Upper lobe of right lung (tissue), 1 donor: ENCODE measurements around the gene RHCG. TPM values are rescaled to one million over a fixed set of nuclear protein-coding genes. Genes with fewer than 3 reads are reported as not detected.

ENCODE experiments used
- ATAC-seq: fragments of 200-7000 bp; cut with Tn5 transposase; one replicate; pipeline ENCODE4 v1.9.1; 2020; ENCODE audit warnings: mild to moderate bottlenecking, moderate library complexity
- DNase-seq: peaks from one replicate; pipeline ENCODE4 v3.0.0-alpha.2; 2020
- H3K27ac ChIP-seq: fragments of 200-600 bp; one replicate; pipeline ENCODE4 v1.8.0; 2022
- H3K27me3 ChIP-seq: fragments of 200-600 bp; one replicate; pipeline ENCODE4 v1.8.0; 2022; ENCODE audit warnings: mild to moderate bottlenecking
- H3K36me3 ChIP-seq: fragments of 200-600 bp; one replicate; pipeline ENCODE4 v1.8.0; 2022
- H3K4me1 ChIP-seq: fragments of 200-600 bp; one replicate; pipeline ENCODE4 v1.8.0; 2022
- H3K4me3 ChIP-seq: fragments of 200-600 bp; one replicate; pipeline ENCODE4 v1.8.0; 2022; ENCODE audit warnings: mild to moderate bottlenecking
- H3K9me3 ChIP-seq: fragments of 200-600 bp; one replicate; pipeline ENCODE4 v1.8.0; 2022
- CTCF ChIP-seq: fragments of 200-600 bp; IDR thresholded peaks from one replicate; pipeline ENCODE4 v1.8.0; 2022; ENCODE audit warnings: antibody characterized with exemption
- intact Hi-C: fragments of 100-400 bp; cut with DNase I; formaldehyde crosslinking; loops from one replicate; pipeline ENCODE4 v1.11.0; 2022
- long read RNA-seq: library from polyadenylated mRNA; unstranded; transcript quantifications from one replicate; pipeline ENCODE4 v2.0.0, GENCODE V29; 2021
- total RNA-seq: library from RNA; stranded (reverse); fragmentation: NEBNext Ultra II Directional; extraction: Animal tissue kit (Norgen Biotek cat#: 25700); gene quantifications from one replicate; pipeline ENCODE4 v1.2.1, GENCODE V29; 2021
- donor health status: DM: no; HTN: yes; CAD: no; lungs with severe emphysema.

Gene RHCG
- total RNA-seq, result not detected
- long read RNA-seq, result 0 reads

DNA sequence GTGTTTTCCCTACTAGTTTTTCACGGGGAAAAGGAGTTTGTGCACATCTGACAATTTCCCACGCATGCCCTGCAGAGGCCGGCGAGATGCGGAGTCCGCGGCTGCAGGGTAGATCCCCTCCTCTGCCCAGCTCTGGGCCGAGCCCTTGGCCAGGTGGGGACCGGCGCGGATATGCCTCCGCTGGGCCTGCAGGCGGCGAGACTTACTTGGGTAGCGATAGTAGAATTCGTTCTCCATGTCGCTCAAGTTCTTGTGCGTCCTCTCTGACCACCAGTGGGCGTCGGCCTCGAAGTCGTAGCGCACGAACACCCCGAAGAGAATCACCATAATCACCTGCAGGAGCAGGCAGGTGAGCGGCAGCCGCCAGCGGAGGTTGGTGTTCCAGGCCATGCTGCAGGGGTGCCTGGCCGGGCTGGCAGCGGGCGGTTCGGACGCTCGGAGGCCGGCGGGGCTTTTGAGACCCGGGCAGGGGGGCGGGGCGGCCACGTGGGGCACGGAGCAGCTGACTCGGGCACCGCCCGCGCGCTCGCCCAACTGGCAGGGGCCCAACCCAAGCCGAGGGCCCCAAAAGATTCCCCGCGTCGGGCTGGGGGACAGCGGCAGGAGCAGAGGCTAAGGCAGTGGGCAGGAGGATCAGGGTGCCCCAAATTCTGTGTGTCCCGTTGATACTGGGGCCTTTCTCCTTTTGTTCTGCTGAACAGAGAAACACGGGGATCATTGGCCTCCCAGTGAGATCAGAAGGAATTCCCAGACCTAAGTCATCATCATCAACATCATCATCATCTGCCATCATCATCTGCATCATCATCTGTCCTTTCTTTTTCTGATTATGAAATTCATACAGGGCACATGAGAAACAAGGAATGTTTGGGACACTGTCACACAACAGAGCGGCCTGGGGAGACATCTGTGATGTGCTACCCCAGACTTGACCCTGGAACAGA lies at the start of gene RHCG:
Gene RHCG (minus strand): TSS at position 429 of the 944 bp plus-strand sequence. CDS start 39 bp downstream, at position 390.
- Histone ChIP-seq H3K36me3 (no peaks in the 10 kb centered on the region), H3K27me3 (peaks cover 53% of the 10 kb centered on the region), H3K4me1 (no peaks in the 10 kb centered on the region), H3K9me3 (no peaks in the 10 kb centered on the region), H3K4me3 (peak within 1 kb of the TSS; percentile 24), H3K27ac (no peak within 1 kb of the TSS)
- intact Hi-C loops, result no loop called here
- ATAC-seq (peak; percentile 44), DNase-seq (no peak)
- TF ChIP-seq CTCF, result no peak

DNA sequence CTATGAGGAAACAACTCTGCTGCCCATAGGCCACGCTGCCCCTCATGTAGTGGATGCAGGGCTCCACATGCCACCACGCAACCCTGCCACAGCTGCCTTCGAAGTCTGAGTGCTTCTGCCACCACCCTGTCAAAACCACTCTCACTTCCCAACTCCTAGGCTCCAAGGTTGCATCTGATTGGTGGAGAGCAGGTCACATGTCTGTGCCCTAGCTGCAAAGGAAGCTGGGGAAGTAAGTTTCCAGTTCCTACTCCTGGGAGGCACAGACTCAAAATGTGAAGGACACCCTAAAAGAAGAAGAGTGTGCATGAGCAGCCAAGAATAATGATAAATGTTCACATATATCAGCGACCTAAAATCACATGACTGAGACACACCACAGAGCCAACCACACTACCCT lies 47.0 kb upstream of the RHCG start:
- H3K36me3 ChIP-seq, result no peaks in the 10 kb centered on the region
- TF ChIP-seq CTCF, result no peak
- no peaks in the 10 kb centered on the region for H3K9me3 ChIP-seq
- no peak overlapping the region for H3K27ac ChIP-seq
- no peak for DNase-seq
- intact Hi-C loops, result no loop called here
- no peaks in the 10 kb centered on the region for H3K4me1 ChIP-seq
- H3K4me3 ChIP-seq, result no peak overlapping the region
- no peak for ATAC-seq
- peaks cover under 1% of the 10 kb centered on the region for H3K27me3 ChIP-seq

DNA sequence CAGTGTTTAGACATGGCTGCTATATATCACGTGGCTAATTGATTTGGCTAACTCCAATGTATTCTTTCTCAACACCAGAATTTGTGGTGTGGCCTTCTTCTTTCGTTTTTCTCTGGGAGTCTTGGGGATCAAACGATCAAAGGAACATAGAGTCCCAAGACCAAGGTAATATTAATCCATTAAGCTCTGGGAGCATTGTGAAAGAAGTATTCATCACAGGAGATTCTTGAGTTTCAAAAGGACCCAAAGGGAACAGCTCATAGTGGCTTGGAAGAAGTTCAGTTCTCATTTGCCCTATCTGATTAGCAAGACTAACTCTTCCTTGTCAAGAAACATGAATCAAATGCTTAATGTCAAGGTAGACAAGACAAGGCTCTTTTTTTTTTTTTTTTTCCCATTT lies 46.0 kb upstream of the RHCG start:
- Histone ChIP-seq H3K9me3 (no peaks in the 10 kb centered on the region), H3K36me3 (no peaks in the 10 kb centered on the region), H3K4me1 (no peaks in the 10 kb centered on the region), H3K27me3 (no peaks in the 10 kb centered on the region), H3K27ac (no peak overlapping the region), H3K4me3 (no peak overlapping the region)
- no peak for DNase-seq
- TF ChIP-seq CTCF, result no peak
- no peak for ATAC-seq
- intact Hi-C loops, result no loop called here

DNA sequence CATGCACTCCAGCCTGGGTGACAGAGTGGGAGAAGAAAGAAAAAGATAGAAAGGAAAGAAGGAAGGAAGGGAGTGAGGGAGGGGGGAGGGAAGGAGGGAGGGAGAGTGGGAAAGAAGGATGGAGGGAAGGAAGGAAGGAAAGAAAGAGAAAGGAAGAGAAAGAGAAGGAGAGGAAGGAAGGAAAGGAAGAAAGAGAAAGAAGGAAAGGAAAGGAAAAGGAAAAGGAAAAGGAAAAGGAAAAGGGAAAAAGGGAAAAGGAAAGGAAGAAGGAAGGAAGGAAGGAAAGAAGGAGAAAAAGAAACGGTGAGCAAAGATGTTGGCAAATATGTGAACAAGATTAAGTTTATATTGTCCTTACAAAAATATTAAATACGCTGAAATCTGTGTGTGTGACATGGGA lies 42.6 kb upstream of the RHCG start:
- Histone ChIP-seq H3K27me3 (no peaks in the 10 kb centered on the region), H3K27ac (no peak overlapping the region), H3K36me3 (no peaks in the 10 kb centered on the region), H3K4me1 (no peaks in the 10 kb centered on the region), H3K9me3 (no peaks in the 10 kb centered on the region), H3K4me3 (no peak overlapping the region)
- intact Hi-C loops, result no loop called here
- no peak for ATAC-seq
- TF ChIP-seq CTCF, result no peak
- no peak for DNase-seq

GRCh38 chr15:89533861-89534544 lies 37.6 kb upstream of the RHCG start:
- intact Hi-C loops, result no loop called here
- Histone ChIP-seq H3K27ac (no peak overlapping the region), H3K9me3 (no peaks in the 10 kb centered on the region), H3K4me1 (no peaks in the 10 kb centered on the region), H3K36me3 (no peaks in the 10 kb centered on the region), H3K4me3 (no peak overlapping the region), H3K27me3 (no peaks in the 10 kb centered on the region)
- ATAC-seq (no peak), DNase-seq (no peak)
- no peak for TF ChIP-seq CTCF
